Activated CD8-positive, alpha-beta memory T cell treated with anti-CD3 and anti-CD28 coated beads, Interleukin-2, amount 50 U/mL, for 1 hour (primary cell): ENCODE data around the gene ELP6.

Experiments
- DNase-seq: peaks from one replicate; pipeline ENCODE4 v3.0.0-alpha.2; 2020; ENCODE audit errors: extremely low read depth

The ELP6 gene, protein sequence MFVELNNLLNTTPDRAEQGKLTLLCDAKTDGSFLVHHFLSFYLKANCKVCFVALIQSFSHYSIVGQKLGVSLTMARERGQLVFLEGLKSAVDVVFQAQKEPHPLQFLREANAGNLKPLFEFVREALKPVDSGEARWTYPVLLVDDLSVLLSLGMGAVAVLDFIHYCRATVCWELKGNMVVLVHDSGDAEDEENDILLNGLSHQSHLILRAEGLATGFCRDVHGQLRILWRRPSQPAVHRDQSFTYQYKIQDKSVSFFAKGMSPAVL

DNA sequence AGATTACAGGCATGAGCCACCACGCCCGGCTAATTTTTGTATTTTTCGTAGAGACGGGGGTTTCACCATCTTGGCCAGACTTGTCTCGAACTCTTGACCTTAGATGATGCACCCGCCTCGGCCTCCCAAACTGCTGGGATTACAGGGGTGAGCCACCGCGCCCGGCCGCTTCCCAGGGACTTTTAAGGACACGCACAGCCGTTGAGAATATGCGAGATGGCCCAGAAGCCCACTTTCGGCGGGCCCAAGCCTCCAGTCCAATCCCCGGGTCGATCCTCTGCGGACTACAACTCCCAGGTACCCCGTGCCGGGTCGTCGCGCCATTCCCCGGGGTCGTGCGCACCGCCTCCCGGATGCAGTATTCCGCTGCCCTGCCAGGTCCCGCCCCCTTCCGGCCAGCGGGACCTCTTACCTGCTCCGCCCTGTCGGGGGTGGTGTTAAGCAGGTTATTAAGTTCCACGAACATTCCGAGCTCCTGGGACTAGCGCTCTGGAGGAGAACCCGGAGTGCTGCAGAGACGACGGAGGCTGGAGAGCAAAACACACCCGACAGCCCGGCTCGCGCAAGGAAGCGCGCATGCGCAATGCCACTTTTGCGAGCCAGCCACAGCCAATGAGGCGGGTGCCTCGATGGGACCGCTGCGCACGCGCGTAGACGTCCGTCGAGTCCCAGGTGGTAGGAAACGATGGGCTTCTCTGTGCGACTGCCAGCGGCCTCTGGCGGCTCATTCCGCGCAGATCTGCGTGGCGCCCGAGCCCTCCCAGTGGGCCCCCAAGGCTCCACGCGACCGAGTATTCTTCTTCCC lies at the start of gene ELP6:
Gene ELP6, minus strand, starts transcription at position 588 of the 805 bp plus-strand sequence. Its CDS starts 122 bp downstream, at position 466.
- peak; percentile 90 for DNase-seq

DNA sequence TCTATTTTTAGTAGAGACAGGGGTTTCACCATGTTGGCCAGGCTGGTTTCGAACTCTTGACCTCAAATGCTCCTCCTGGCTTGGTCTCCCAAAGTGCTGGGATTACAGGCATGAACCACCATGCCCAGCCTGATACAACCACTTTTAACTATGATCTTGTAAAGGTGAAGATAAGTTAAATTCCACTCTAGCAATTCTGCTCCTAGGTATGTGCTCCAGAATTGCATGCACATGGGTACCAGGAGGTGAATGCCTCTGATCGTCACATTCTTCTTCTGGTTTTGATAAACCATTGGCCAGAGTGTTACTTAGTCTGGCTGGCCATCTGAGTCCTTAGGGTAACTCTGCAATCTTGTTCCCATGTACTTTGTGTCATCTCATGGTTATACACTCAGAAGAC lies 42.8 kb upstream of the ELP6 start:
- no peak for DNase-seq

DNA sequence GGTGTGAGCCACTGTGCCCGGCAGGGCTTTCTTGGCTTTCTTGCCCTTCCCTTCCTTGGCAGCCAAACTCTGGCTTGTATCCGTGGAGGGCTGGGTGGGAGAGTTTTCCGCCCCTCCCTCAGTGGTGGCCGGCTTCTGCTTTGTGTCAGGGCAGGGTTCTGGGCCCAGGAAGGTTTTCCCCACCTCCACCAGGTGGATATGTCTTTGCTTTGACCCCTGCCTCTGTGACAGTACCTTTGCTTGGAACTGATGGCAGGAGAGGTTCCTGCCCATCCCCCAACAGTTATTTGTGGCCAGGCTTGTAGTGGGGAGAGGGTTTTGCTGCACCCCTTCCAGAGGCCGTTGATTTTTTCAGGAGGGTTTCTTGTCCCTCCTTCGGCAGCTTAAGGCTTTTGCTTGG lies 40.8 kb upstream of the ELP6 start:
- no peak for DNase-seq

DNA sequence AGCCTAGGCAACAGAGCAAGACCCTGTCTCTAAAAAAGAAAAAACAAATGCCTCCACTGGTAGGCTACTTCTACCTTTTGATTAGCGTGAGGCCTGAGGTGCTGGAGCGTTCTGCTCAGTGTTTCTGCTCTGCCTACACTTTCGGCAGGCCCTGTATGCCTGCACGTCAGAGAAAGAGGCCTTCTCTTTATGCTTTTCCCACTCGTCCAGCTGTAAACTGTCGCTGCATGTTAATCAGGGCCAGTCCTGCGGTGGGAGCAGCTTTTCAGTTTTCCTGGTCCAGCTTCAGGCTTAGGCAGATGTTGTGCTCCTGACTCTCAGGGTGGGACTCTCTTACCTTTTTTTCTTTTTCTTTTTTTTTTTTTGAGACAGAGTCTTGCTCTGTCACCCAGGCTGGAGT lies 39.9 kb upstream of the ELP6 start:
- no peak for DNase-seq

DNA sequence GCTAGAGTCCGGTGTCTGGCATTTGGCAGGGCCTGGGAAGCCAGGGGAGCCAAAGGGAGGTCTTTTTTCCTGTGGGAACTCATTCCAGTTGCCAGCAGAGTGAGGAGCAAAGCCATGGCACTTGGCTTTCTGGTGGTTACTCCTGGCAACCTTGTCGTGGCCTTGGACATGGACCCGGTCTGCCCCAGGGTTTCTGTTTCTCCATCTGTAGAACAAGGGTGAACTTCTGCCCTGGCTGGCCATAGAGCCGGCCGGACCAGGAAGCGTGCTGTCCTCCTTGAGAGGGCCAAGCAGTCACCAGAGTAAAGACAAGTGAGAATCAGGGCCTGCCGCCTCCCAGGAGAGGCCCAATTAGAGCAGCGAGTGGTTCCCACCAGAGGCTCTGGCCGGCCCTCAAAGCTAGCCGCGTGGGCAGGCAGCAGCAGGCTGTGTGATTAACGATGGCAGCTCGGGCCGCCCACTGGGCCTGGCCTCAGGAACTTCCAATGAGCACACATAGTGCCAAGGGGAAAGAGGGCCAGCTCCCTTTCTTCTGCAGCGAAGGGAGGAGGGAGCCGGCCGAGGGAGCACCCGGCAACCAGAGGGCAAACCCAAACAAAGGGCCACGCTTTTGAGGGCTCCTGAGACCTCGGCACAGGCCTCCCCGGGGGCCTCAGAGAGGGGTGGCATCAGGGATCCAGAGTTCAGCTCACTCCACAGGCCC lies 29.1 kb upstream of the ELP6 start:
- no peak for DNase-seq

DNA sequence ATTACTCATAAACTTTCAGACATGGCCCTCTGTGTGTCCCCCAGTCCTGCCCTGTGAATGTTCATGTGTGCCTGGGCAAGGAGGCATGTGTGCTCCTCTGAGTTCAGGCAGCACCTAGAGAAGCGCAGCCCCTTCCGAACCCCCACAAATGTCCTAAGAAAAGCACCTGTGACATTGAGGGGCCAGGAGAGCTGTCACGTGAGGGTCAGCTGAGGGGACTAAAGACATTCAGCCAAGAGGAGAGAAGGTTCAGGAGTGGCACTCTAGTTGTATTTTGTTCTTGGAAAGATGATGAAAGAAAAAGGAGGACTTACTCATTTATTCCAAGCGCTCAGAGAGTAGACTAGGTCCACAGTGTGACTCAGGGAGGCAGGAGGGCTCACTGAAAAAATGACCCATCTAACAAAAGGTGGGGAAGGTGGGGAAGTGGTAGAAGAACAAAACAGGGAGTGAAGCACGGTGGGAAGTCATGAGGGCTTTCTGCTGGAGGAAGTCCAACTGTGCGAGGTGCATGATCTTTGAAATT lies 28.1 kb upstream of the ELP6 start:
- DNase-seq, result no peak

DNA sequence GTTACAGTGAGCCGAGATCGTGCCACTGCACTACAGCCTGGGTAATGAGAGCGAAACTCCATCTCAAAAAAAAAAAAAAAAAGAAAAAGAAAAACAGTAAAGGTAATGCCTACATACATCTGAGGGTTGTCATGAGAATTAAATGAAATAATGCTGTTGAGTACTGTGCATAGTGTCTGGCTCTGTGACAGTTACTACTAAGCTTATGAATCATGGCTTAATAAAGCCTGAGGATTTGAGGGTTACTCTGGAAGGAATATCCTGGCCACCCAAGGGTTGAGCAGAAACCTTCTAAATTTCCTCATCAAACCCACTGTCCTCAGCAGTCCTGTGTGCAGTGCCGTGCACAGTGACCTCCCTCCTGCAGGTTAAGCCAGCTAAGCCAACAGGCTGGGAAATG lies 26.8 kb upstream of the ELP6 start:
- DNase-seq, result no peak

DNA sequence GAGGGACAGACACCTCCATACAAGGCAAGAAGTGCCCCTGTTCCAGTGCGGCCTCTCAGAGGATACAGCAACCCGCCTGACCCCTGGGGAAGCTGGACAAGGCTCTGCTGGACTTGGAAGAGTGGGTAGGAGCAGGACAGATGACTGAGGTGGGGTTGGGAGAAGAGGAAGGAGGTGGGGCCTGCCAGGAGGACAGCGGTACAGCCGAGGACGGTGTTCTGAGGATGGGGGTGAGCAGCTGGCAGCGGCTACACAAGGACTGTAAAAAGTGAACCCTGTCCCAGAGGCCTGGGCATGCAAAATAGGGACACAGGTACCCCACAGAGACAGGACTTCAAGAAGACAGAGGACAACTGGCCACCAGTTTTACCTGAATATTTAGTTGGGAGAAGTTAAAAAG lies 23.5 kb upstream of the ELP6 start:
- no peak for DNase-seq

DNA sequence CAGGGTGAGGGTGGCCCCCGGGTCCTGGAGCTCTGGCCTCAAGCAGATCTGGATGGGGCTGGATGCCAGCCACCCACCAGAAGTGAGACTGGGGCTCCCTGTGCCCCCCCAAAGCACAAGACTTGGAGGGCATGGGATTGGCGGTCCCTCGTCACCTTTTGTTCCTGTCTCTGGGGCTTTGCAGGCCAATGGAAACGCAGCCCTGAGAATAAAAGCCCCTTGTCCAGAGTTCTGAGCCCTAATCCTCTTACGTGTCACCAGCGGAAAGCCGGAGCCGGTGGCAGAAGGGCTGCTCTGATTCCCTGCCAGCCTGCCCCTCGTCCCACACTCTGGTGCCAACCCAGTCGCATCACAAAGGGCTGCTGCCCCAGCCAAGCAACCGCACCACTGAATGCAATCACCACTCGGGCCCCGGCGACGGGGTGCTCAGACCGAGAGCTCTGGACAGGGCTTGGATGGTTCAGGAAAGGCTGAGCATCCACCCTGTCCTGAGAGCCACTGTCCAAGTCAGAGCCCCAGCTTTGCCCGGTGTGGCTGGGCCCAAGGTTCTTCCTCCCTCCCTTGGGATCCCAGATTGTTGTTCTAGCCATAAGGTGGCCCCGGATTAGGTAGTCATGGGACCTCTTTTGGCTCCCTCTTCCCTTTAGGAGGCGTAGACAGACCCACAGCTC lies 22.8 kb upstream of the ELP6 start:
- DNase-seq, result no peak

DNA sequence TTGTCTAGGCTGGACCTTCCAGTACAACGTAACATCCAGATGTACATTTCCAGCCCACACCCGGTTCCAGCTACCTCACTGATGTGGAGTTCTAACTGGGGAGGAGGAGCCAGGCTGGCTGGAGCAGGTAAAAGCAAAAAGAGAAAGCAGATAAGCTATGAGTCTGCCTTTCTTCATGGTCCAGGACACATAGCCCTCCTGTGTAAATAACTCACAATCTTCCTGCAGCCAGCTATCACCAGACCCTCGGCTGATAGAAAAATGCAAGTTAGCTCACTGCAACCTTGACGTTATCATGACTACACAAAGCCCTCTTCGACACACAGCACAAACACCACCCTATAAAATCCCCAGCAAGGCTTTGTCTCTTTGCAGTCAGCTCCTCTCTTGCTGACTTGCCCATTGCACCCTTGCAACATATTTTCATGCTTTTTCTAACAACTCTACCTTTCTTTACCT lies 20.5 kb upstream of the ELP6 start:
- DNase-seq, result no peak

DNA sequence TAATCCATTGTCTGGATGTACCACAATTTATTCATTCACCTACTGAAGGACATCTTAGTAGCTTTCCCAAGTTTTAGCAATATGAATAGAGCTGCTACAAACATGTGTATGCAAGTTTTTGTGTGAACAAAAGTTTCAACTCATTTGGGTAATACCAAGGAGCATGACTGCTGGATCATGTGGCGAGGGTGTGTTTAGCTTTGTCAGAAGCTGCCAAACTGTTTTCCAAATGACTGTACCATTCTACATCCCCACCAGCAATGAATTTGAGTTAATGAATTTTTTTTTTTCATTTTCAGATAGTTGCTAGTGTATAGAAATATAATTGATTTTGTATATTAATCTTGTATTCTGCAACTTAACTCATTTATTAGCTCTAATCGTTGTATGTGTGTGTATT lies 20.0 kb upstream of the ELP6 start:
- DNase-seq, result no peak

DNA sequence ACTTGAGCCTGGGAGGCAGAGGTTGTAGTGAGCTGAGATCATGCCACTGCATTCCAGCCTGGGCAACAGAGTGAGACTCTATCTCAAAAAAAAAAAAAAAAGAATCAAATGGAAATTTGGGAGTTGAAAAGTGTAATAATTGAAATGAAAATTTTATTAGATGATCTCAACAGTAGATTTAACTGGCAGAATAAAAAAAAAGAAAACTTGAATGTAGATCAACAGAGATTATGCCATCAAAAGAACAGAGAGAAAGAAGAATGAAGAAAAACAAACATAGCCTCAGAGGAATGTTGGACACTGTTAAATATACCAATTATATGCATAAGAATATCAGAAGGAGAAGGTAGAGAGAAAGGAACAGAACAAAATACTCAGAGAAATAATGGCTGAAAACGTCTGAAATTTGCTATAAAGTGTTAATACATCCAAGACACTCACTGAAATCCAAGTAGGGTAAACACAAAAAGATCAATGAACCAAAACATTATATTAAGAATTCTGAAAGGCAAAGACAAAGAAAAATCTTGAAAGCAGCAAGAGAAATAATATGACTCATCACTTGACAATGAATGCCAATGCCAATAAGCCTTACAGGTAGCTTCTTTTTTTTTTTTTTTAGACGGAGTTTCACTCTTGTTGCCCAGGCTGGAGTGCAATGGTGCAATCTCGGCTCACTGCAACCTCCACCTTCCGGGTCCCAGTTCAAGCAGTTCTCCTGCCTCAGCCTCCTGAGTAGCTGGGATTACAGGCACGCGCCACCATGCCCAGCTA lies 14.6 kb upstream of the ELP6 start:
- DNase-seq, result no peak

DNA sequence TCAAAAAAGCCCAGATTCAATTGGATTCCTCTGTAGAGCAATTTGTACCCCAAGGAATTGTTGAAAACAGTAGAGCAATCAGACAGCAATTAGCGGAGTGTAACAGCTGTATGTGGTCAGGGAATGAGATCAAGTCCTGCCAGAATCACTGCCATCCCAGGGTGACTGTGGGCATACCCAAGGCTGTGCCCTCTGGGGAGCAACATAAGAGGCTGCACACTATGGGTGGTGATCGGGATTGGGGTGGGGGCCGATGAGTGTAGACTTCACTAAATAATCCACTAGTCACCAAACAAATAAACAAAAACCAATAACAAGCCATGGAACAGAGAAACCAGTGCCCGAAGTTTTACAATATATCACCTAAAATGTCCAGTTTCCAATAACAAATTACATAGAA lies 12.1 kb upstream of the ELP6 start:
- DNase-seq, result no peak

DNA sequence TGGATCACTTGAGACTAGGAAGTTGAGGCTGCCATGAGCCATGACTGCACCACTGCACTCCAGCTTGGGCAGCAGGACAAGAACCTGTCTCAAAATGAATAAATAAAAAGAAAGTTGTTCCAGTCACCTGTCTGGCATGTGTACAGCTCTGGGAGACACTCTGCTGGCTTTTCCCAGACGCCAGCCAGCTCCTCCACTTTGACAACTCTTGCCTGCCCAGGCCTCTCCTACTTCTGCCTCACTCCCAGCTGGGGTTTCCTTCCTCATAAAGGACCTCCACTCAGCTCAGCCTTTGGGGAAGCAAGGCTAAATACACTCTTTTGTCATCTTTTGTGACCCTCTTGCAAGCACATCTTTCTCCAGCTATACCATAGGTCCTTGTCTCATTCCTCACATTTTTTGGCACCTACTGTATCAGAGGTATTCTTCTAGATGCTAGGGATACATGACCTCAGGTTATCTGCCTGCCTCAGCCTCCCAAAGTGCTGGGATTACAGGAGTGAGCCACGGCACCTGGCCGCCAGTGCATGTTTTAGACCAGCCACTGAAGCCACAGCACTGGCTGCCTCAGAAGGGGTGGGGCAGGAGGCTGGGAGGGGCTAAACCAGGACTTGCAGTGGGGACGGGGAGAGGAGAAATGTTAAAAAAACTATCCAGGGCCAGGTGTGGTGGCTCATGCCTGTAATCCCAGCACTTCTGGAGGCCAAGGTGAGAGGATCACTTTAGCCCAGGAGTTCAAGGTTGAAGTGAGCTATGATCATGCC lies 10.0 kb upstream of the ELP6 start:
- no peak for DNase-seq

DNA sequence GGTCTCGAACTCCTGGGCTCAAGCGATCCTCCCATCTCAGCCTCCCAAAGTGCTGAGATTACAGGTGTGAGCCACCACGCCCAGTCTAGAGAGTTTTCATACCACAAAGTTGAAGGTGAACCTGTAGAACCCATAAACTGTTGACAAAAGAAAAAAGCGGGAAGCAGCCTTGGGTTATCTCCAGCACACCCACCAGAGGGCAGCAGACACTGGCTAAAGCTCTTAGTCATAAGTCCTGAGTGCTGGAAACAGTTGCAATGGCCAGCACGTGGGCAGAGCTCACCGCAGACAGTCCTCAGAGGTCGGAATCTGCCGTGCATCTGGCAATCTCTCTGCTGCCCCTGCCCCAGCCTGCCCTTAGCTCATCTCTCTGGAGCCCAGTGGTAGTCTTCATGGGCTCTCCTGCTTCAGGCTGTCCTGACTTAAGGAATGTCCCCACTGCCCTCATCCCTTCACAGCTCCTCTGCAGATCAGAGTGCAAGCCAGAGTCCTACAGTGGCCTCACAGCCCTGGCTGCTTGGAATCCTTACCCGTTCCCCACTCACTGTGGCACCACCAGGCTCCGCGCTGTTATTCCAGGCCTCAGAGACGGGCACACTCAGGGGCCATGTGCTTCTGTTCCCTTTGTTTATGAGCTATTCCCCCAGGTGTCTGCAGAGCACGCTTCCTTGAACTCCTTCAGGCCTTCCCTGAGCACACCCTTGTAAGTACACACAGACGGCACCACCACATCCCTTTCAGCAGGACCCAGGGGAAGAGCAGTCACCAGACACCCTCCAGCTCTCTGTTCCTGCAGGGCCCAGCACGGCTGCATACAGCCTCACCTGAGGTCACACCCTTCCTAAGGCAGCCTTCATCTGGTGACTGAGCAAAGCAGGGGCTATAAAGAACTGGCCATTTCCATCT lies 8.8 kb upstream of the ELP6 start:
- DNase-seq, result no peak

DNA sequence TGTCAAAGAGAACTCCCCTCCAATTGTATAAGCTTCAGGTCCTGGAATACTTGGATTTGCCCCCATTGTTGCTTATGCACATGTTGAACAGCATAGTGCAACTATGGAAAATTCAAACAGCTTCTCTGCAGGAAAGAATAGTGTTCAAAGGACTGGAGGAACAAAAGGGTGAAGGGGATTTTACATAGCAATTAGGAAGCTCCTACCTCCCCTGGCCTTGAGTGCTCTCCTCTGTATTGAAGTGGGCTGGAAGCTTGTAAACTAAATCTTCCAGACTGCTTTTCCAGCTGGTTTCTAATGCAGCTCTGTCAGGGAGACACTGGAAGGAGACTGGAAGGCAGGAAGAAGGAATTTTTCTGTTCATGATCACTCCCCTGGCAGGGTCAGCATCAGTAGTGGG lies 7.2 kb upstream of the ELP6 start:
- DNase-seq, result no peak

DNA sequence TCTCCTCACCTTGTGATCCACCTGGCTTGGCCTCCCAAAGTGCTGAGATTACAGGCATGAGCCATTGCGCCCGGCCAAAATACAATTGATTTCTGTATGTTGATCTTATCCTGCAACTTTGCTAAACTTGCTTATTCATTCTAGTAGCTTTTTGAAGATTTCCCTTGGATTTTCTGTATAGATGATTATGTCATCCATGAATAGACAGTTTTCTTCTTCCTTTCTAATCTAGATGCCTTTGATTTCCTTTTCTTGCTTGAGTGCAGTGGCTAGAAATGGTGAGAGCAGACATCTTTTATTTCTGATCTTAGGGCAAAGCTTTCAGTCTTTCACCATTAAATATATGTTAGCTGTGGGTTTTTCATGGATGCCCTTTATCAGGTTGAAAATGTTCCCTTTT lies 4.4 kb upstream of the ELP6 start:
- no peak for DNase-seq

DNA sequence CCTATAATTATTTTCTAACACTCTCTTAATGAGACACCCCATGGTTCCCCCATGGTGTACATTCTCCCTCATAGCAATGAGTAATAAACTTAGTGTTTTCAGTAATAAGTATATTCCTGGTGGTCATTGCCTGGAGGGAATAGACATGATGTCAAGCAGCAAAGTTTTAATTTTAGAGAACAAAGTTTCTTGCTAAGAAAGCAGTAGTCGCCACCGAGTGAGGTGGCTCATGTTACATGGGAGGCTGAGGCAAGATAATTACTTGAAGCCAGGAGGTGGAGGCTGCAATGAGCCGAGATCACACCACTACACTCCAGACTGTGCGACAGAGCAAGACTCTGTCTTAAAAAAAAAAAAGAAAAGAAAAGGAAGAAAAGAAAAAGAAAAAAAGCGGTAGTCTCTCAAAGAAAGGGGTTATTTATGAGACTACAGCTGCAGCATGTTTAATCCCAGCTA lies 2.4 kb upstream of the ELP6 start:
- no peak for DNase-seq

DNA sequence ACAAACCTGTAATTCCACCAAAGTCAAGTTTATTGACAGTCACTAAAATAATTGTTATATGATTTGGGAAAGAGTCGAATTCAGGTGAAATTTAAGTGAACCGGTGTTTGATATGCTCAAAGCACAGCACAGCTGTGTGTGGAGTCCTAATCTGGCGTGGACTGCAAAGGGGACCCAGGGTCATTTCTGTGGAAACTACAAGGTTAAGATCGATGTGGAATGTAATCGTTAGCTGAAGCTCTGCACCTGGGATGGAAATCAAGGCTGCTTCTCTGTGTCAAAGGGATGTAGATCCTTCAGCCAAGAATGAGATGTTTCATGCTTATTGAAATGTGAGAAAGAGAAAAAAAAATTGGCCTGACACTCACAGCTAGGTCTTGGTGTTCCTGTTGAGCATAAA lies 1.6 kb upstream of the ELP6 start:
- DNase-seq, result no peak
